Naive thymus-derived CD8-positive, alpha-beta T cell (primary cell): ENCODE results near the gene IMMP2L. TPM values are rescaled to one million over a fixed set of nuclear protein-coding genes. Genes with fewer than 3 reads are reported as not detected.
"Not testable (repeated sequence)": the region's sequence is repeated elsewhere in the genome, so short reads cannot be mapped to it uniquely, and the experiment has no call there.

Experiments used
- ATAC-seq, 2 donors: fragments of 150-1000 bp; cut with Tn5 transposase in 1 of 2; sonication (Bioruptor Pico), chemical (Tn5 transposase) in 1 of 2; 1 replicate in 1 of 2; 2 replicates in 1 of 2; pipeline ENCODE4 v1.10.0; 2021; ENCODE audit warnings: mild to moderate bottlenecking in 2 of 2, moderate library complexity in 2 of 2
- POLR2A ChIA-PET: fragments of 350-600 bp; sonication (Branson Sonifier 250); formaldehyde crosslinking; loops from one replicate; lab custom pipeline; 2021; ENCODE audit warnings: antibody characterized with exemption; lab: Charles Lee
- DNase-seq, 10 donors: peaks; one replicate each; pipeline versions ENCODE4 v3.0.0 to v3.0.0-alpha.2; 2020 to 2022
- H3K27ac Mint-ChIP-seq, 10 donors: one replicate each; pipeline ENCODE4 v1.8.0; 2020 to 2022; ENCODE audit warnings: mild to moderate bottlenecking in 10 of 10, mixed read lengths in 10 of 10, moderate library complexity in 4 of 10, inconsistent platforms in 1 of 10
- H3K27me3 Mint-ChIP-seq, 5 donors: one replicate each; pipeline ENCODE4 v1.8.0; 2021 to 2022; ENCODE audit warnings: mixed read lengths in 5 of 5
- H3K36me3 Mint-ChIP-seq, 3 donors: one replicate each; pipeline ENCODE4 v1.8.0; 2020 to 2022; ENCODE audit warnings: mixed read lengths in 3 of 3, mild to moderate bottlenecking in 2 of 3, inconsistent platforms in 1 of 3
- H3K4me1 Mint-ChIP-seq, 4 donors: one replicate each; pipeline ENCODE4 v1.8.0; 2021 to 2022; ENCODE audit warnings: mixed read lengths in 4 of 4
- H3K4me3 Mint-ChIP-seq, 10 donors: one replicate each; pipeline ENCODE4 v1.8.0; 2020 to 2022; ENCODE audit warnings: mild to moderate bottlenecking in 10 of 10, mixed read lengths in 10 of 10, moderate library complexity in 6 of 10, inconsistent platforms in 1 of 10
- H3K9me3 Mint-ChIP-seq, 9 donors: one replicate each; pipeline ENCODE4 v1.8.0; 2020 to 2022; ENCODE audit warnings: mixed read lengths in 9 of 9, mild to moderate bottlenecking in 3 of 9, inconsistent platforms in 1 of 9, moderate library complexity in 1 of 9
- polyA plus RNA-seq, 3 donors: library from polyadenylated mRNA; unstranded; fragments of 300-500 nt; fragmentation: Illumina TruSeq; gene quantifications; one replicate each; pipeline ENCODE4 v1.2.3, GENCODE V29; 2021
- total RNA-seq, 8 experiments: library from RNA in 2 of 8; stranded (reverse) in 2 of 8; gene quantifications; one replicate each; pipeline ENCODE4 v1.2.3 and lab custom pipeline; 2021 to 2026

IMMP2L gene
- total and polyA plus RNA-seq, 5 experiments from 2014 or later = 17.1 to 29.1 (median 19.6) TPM

DNA sequence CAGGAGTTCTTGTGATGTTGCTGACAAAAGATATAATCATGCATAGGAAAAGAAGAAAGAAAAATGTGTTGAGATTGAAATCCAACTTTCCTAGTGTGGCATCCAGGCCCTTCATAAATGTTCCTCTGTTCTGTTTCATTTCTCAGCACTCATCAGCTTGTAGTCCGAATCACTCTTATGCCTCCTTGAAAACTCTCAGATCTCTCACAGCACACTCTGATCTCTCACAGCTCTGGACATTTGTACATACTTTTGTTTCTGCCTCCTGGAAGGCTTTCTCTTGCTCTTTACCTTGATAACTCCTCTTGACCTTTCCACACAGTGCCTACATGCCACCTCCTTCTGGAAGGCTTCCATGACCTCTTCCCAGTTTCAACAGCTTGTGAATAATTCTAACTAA lies 880.4 kb downstream of the IMMP2L start:
- POLR2A ChIA-PET = no interaction called here
- no peak for ATAC-seq
- H3K4me3 Mint-ChIP-seq = no peak overlapping the region

DNA sequence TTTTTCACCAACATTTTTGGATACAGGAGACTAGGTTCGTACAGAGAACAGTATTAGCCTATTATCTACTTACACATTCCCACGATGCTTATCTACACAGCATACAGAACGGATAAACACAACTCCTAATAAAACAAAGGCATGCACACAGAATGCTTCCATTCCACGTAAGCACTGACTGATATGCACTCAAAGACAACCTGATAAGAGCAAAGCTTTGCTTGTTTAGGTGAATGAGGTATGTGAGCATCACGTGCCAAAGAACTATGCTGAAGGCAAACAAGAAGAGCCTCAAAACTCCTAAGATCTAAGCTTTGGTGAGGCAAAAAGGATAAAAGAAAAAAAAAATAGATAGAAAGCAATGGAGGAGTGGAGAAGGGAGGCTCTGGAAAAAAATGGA lies 884.9 kb downstream of the IMMP2L start:
- Mint-ChIP-seq H3K27ac (no peak overlapping the region), H3K9me3 (peaks cover 0 to 27% (median 13%) of the 10 kb centered on the region in 9 donors), H3K4me3 (no peak overlapping the region), H3K4me1 (peaks cover 0 to 2% (median under 1%) of the 10 kb centered on the region in 4 donors), H3K27me3 (no peaks in the 10 kb centered on the region), H3K36me3 (peaks cover 5 to 26% (median 17%) of the 10 kb centered on the region in 3 donors)
- ATAC-seq = no peak
- DNase-seq = no peak
- POLR2A ChIA-PET = no interaction called here

More for the DNA sequence above, 880.4 kb downstream of the IMMP2L start:
- Mint-ChIP-seq H3K4me1 (peaks cover 0 to 6% (median under 1%) of the 10 kb centered on the region in 4 donors), H3K9me3 (no peaks in the 10 kb centered on the region), H3K27me3 (no peaks in the 10 kb centered on the region), H3K36me3 (peaks cover 0 to 4% (median 0%) of the 10 kb centered on the region in 3 donors), H3K27ac (peak overlapping the region in 2 of 10 donors; percentile 2 to 7)
- no peak for DNase-seq

DNA sequence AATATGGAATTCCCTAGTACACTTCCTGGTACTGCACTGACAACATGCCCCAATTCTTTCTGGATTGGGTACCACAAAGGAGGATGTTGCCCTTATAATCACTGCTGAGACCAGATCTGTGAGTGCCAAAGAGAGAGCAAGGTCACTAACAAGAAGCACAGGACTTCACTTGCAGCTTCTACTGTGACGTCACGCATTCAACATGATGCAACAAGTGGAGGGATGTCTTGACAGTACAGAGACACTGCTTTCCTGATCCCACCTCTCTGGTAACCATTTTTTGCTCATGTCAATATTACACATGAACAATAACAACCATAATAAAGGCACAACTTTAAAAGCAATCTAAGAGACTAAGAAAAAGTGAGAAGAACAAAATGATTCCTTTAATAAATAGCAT lies 885.5 kb downstream of the IMMP2L start:
- peaks cover 0 to 32% (median 16%) of the 10 kb centered on the region in 9 donors for H3K9me3 Mint-ChIP-seq
- H3K27me3 Mint-ChIP-seq = no peaks in the 10 kb centered on the region
- no peaks in the 10 kb centered on the region for H3K4me1 Mint-ChIP-seq
- H3K4me3 Mint-ChIP-seq = no peak overlapping the region
- POLR2A ChIA-PET = no interaction called here
- H3K36me3 Mint-ChIP-seq = peaks cover 5 to 32% (median 17%) of the 10 kb centered on the region in 3 donors
- DNase-seq = no peak
- peak overlapping the region in 1 of 10 donors; percentile 29 for H3K27ac Mint-ChIP-seq
- no peak for ATAC-seq

DNA sequence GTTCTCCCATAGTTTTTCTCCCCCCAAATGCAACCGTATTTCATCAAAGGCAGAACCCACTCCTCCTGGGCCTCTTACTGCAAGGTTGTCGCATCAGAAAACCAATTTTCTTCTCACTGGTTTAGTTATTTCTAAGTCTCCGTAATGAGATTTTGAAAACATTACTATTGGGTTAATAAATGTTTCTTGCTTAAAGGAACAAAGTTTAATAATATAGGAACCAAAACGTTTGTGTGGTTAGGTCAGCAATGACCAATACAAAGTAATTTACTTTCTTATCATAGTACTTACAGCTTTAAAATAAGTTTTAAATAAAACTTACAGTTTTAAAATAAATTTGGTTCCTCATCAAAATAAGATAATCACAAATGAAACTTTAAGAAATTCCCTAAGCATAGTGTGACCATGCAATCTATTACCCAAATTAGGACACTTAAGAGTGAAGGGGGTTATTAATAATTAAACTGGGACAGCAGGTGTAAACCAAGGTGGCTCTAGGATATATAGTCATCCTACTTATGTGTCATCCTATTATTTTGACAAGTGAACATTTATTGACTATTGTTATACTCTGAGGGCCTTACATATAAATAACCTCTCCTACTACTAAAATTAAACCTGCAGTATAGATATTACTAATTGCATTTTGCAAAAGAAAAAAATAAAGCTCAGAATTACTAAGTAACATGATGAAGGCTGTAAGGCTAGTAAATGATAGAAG lies 886.7 kb downstream of the IMMP2L start:
- no peak overlapping the region for H3K27ac Mint-ChIP-seq
- no peaks in the 10 kb centered on the region for H3K4me1 Mint-ChIP-seq
- peaks cover 5 to 41% (median 22%) of the 10 kb centered on the region in 3 donors for H3K36me3 Mint-ChIP-seq
- no peaks in the 10 kb centered on the region for H3K27me3 Mint-ChIP-seq
- H3K4me3 Mint-ChIP-seq = no peak overlapping the region
- no peak for DNase-seq
- ATAC-seq = no peak
- POLR2A ChIA-PET = no interaction called here
- peaks cover 0 to 32% (median 17%) of the 10 kb centered on the region in 9 donors for H3K9me3 Mint-ChIP-seq

DNA sequence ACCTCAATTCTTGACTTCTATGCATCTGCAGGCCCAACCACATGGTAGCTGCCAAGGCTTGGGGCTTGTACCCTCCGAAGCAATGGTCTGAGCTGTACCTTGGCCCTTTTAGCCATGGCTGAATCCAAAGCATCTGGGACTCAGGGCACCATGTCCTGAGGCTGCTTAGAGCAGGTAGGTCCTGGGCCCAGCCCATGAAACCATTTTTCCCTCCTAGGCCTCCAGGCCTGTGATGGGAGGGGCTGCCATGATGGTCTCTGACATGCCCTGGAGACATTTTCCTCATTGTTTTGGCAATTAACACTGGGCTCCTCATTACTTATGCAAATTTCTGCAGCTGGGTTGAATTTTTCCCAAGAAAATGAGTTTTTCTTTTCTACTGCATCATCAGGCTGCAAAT lies 889.1 kb downstream of the IMMP2L start:
- POLR2A ChIA-PET = no interaction called here

DNA sequence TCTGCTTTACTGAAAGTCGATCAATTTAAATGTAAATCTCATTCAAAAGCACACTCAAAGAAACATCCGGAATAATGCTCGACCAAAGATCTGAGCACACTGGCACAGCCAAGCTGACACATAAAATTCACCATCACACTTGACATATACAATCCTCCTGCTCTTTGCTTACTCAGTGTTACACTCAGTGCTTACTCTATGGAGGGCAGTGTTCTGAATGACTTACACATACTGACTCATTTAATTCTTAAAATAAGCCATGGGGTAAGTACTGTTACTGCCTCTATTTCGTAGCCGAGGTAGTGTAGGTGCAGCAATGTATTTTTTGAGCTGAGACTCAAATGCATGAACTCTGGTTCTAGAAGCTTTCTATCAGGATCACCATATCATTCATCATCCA lies 892.9 kb downstream of the IMMP2L start:
- no peak overlapping the region for H3K4me3 Mint-ChIP-seq
- ATAC-seq (no peak), DNase-seq (no peak)
- H3K27ac Mint-ChIP-seq = no peak overlapping the region
- H3K27me3 Mint-ChIP-seq = no peaks in the 10 kb centered on the region
- H3K9me3 Mint-ChIP-seq = peaks cover 2 to 34% (median 24%) of the 10 kb centered on the region in 9 donors
- POLR2A ChIA-PET = no interaction called here
- no peaks in the 10 kb centered on the region for H3K4me1 Mint-ChIP-seq
- peaks cover 2 to 36% (median 24%) of the 10 kb centered on the region in 3 donors for H3K36me3 Mint-ChIP-seq

More for the DNA sequence above, 889.1 kb downstream of the IMMP2L start:
- H3K4me1 Mint-ChIP-seq = no peaks in the 10 kb centered on the region
- H3K36me3 Mint-ChIP-seq = peaks cover 5 to 41% (median 18%) of the 10 kb centered on the region in 3 donors
- H3K27me3 Mint-ChIP-seq = no peaks in the 10 kb centered on the region
- ATAC-seq (no peak), DNase-seq (no peak)
- no peak overlapping the region for H3K4me3 Mint-ChIP-seq
- peaks cover 0 to 32% (median 17%) of the 10 kb centered on the region in 9 donors for H3K9me3 Mint-ChIP-seq
- no peak overlapping the region for H3K27ac Mint-ChIP-seq

DNA sequence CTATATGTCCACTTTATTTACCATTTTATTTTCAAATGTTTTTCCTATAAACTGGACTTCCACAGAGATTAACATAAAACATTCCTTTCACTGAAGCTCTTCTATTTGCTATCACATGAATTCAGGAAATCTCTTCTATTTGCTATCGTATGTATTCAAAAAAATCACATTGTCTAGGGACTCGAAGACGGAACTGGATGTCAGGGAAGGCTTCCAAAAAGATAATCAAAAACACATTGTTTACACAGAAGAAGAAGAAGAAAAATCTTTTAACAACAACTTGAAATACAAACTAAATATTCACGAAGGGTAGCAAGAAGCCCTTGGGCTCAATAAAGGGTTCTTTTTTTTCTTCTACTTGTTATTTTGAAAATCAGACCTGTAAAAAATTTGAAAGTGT lies 897.5 kb downstream of the IMMP2L start:
- no peak overlapping the region for H3K27ac Mint-ChIP-seq
- H3K4me3 Mint-ChIP-seq = no peak overlapping the region
- peaks cover 2 to 29% (median 21%) of the 10 kb centered on the region in 3 donors for H3K36me3 Mint-ChIP-seq
- ATAC-seq (no peak), DNase-seq (no peak)
- H3K9me3 Mint-ChIP-seq = peaks cover 7 to 35% (median 20%) of the 10 kb centered on the region in 9 donors
- H3K4me1 Mint-ChIP-seq = no peaks in the 10 kb centered on the region
- POLR2A ChIA-PET = no interaction called here
- no peaks in the 10 kb centered on the region for H3K27me3 Mint-ChIP-seq

DNA sequence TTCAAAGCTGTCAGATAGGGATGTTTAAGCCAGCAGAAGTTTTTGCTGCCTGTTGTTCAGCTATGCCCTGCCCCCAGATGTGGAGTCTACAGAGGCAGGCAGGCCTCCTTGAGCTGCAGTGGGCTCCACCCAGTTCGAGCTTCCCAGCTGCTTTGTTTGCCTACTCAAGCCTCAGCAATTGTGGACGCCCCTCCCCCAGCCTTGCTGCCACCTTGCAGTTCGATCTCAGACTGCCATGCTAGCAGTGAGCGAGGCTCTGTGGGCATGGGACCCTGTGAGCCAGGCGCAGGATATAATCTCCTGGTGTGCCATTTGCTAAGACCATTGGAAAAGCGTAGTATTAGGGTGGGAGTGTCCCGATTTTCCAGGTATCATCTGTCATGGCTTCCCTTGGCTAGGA lies 901.7 kb downstream of the IMMP2L start:
- H3K4me3 Mint-ChIP-seq, ATAC-seq, DNase-seq, H3K4me1 Mint-ChIP-seq, POLR2A ChIA-PET, H3K27ac Mint-ChIP-seq, H3K27me3 Mint-ChIP-seq: not testable (repeated sequence)
- H3K36me3 Mint-ChIP-seq = peaks cover 2 to 41% (median 29%) of the 10 kb centered on the region in 3 donors
- H3K9me3 Mint-ChIP-seq = peaks cover 0 to 66% (median 37%) of the 10 kb centered on the region in 9 donors

DNA sequence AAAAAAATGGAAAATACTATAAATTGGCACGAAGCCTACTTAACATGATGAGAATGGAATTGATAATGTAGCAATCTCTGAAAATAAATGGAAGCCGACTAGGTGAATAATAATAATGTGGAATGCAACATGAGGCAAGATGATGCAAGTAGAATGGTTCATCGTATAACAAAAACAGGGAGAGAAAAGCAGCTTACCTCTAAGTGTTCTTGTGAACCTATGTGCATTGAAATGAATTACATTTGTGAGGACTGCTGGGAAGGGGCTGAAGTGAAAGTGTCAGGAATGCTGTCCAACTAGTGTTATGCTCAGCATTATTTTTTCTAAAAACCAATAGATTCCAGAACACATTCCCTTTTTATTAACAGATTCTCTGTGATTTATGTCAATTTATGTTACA lies 912.0 kb downstream of the IMMP2L start:
- Mint-ChIP-seq H3K27ac (no peak overlapping the region), H3K27me3 (no peaks in the 10 kb centered on the region), H3K4me1 (no peaks in the 10 kb centered on the region), H3K36me3 (peaks cover 0 to 5% (median 2%) of the 10 kb centered on the region in 3 donors), H3K4me3 (no peak overlapping the region), H3K9me3 (peaks cover 0 to 12% (median 3%) of the 10 kb centered on the region in 9 donors)
- ATAC-seq = no peak
- DNase-seq = no peak
- POLR2A ChIA-PET = no interaction called here

DNA sequence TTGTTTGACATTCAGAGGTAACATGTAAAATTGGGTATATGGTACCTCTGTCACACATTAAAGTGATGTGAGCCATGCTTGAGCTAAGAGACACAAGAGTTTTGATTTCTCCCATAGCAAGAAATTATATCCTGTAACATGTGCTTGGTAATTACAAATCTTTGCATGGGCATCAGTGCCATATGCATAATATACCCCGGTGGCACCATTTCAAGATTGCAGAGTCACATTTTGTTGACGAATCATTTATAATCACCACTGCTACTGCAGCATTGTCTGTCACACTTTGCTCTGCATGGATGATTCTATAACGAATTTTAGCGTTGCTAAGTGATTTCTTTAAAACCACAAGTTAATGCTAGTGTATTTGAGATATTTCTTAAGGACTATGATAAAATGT lies 915.0 kb downstream of the IMMP2L start:
- Mint-ChIP-seq H3K9me3 (no peaks in the 10 kb centered on the region), H3K4me3 (no peak overlapping the region), H3K36me3 (no peaks in the 10 kb centered on the region), H3K27me3 (no peaks in the 10 kb centered on the region), H3K27ac (no peak overlapping the region), H3K4me1 (no peaks in the 10 kb centered on the region)
- POLR2A ChIA-PET = no interaction called here
- ATAC-seq (no peak), DNase-seq (no peak)

DNA sequence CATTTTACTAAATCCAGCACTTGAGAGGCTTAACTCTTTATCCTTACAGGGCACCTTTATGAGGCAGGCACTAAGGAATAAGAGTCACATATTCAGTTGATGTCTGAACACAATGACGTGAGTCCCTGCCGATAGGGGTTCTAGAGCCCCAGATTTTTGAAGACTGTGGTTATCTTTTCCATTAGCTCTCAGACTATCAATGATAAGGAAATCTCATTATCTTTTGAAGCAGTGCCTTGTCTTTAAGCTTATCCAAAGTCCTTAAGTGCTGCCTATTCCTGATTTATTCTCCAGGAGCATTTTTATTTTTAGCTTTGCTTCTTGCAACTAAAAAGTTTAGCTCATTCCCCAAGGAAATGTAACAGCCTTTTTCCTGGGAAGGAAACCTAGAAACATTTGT lies 915.5 kb downstream of the IMMP2L start:
- POLR2A ChIA-PET = no interaction called here

DNA sequence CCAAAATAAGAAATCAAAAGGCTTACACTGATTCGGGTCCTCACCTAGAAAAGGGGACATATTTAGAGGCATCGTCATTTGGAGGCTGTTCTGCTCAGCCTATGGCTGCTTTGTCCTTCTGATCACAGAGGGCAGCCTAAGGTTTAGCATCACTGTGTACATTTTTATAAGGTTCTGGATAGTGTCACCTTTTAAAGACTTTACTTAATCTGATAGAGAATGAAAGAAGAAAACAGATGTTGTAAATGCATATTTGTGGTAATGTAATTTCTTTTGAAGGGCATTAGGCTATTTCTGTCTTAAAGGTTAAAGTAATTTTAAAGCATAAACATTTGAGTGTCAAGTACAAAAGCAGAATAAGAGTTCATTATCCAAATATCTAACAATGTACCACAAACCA lies 916.7 kb downstream of the IMMP2L start:
- Mint-ChIP-seq H3K36me3 (no peaks in the 10 kb centered on the region), H3K9me3 (peaks cover 0 to 3% (median 0%) of the 10 kb centered on the region in 9 donors), H3K27me3 (no peaks in the 10 kb centered on the region), H3K4me1 (peaks cover 0 to 3% (median 0%) of the 10 kb centered on the region in 4 donors), H3K27ac (no peak overlapping the region), H3K4me3 (no peak overlapping the region)
- POLR2A ChIA-PET = no interaction called here
- no peak for ATAC-seq
- DNase-seq = no peak

More for the DNA sequence above, 915.5 kb downstream of the IMMP2L start:
- H3K36me3 Mint-ChIP-seq = no peaks in the 10 kb centered on the region
- ATAC-seq (no peak), DNase-seq (no peak)
- H3K27ac Mint-ChIP-seq = no peak overlapping the region
- no peak overlapping the region for H3K4me3 Mint-ChIP-seq
- H3K4me1 Mint-ChIP-seq = no peaks in the 10 kb centered on the region
- H3K9me3 Mint-ChIP-seq = no peaks in the 10 kb centered on the region
- H3K27me3 Mint-ChIP-seq = no peaks in the 10 kb centered on the region

DNA sequence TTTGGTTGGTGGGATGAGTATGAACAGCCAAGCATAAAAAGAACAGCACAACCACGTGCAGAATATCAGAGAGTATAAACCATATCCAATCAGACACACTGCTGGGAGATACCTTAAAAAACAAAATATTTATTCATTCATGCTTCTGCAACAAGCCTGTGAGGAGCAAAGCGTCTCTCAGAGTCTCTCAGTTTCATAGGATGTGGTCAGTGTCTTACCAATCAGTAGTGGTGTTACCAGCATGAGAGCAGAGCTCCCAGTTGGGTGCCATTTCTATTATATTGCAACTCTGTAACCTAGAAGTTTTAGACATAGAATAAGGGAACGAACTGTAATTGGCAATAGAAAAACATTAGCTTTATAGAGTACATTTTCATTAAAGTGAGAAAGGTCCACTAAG lies 917.2 kb downstream of the IMMP2L start:
- DNase-seq (no peak), ATAC-seq (no peak)
- H3K36me3 Mint-ChIP-seq = no peaks in the 10 kb centered on the region
- no peak overlapping the region for H3K4me3 Mint-ChIP-seq
- peaks cover 0 to 4% (median 0%) of the 10 kb centered on the region in 9 donors for H3K9me3 Mint-ChIP-seq
- POLR2A ChIA-PET = no interaction called here
- H3K4me1 Mint-ChIP-seq = peaks cover 0 to 3% (median 0%) of the 10 kb centered on the region in 4 donors
- no peaks in the 10 kb centered on the region for H3K27me3 Mint-ChIP-seq
- H3K27ac Mint-ChIP-seq = no peak overlapping the region
